ENCODE data around the gene CYP4F12. TPM values are rescaled to one million over a fixed set of nuclear protein-coding genes. Genes with fewer than 3 reads are reported as not detected.

CYP4F12 gene
- total RNA-seq, 1 experiment from 2014 or later: not detected

- no peak within 1 kb of the TSS for H3K4me3 ChIP-seq (ENCODE audit: low read length)
- DNase-seq (peak; percentile 87), ATAC-seq (peak; percentile 81)
- H3K9me2 ChIP-seq (replicated peaks; ENCODE audit: low read length): no peaks in the 10 kb centered on the region
- H3K4me1 ChIP-seq (ENCODE audit: insufficient read depth, low read length): peaks cover 11% of the 10 kb centered on the region
- CTCF ChIA-PET: interaction anchor here (0.6 kb wide), 1 partner anchor 60 kb away, joined by 3 read pairs; no protein-coding TSS in a partner anchor
- intact Hi-C loops (cut with micrococcal nuclease): no loop called here
- H3K27me3 ChIP-seq (ENCODE audit: low read length): no peaks in the 10 kb centered on the region
- H3K9ac ChIP-seq (ENCODE audit: low read length): no peak within 1 kb of the TSS
- no peaks in the 10 kb centered on the region for H3K79me2 ChIP-seq (ENCODE audit: low read length)
- no peak within 1 kb of the TSS for H2AFZ ChIP-seq (ENCODE audit: low read length)
- no peaks in the 10 kb centered on the region for H3K9me3 ChIP-seq (ENCODE audit: low read length)
- TF ChIP-seq, protein P1, sequence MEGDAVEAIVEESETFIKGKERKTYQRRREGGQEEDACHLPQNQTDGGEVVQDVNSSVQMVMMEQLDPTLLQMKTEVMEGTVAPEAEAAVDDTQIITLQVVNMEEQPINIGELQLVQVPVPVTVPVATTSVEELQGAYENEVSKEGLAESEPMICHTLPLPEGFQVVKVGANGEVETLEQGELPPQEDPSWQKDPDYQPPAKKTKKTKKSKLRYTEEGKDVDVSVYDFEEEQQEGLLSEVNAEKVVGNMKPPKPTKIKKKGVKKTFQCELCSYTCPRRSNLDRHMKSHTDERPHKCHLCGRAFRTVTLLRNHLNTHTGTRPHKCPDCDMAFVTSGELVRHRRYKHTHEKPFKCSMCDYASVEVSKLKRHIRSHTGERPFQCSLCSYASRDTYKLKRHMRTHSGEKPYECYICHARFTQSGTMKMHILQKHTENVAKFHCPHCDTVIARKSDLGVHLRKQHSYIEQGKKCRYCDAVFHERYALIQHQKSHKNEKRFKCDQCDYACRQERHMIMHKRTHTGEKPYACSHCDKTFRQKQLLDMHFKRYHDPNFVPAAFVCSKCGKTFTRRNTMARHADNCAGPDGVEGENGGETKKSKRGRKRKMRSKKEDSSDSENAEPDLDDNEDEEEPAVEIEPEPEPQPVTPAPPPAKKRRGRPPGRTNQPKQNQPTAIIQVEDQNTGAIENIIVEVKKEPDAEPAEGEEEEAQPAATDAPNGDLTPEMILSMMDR (conservative IDR thresholded peaks at IDR 0.05; ENCODE audit: low read depth, low read length): no peak
- TF ChIP-seq EZH2phosphoT487 (IDR thresholded peaks at IDR 0.05; ENCODE audit: borderline replicate concordance, low read length) (no peak), EZH2 (IDR thresholded peaks at IDR 0.05; ENCODE audit: low read length, unreplicated experiment) (no peak)
- POLR2A ChIA-PET (ENCODE audit: unreplicated experiment): no interaction called here
- no peaks in the 10 kb centered on the region for H4K20me1 ChIP-seq (ENCODE audit: low read length)
- no peaks in the 10 kb centered on the region for H3K36me3 ChIP-seq (ENCODE audit: low read depth, low read length)
- no peak within 1 kb of the TSS for H3K4me2 ChIP-seq (ENCODE audit: low read length)
- no peaks in the 10 kb centered on the region for H3F3A ChIP-seq (ENCODE audit: low read length, unreplicated experiment)
- H3K27ac ChIP-seq (ENCODE audit: low read length): no peak within 1 kb of the TSS
- no TSS peak for BruUV-seq (replicated peaks)
Measured at GRCh38 chr19:15640294-15640903, 32.5 kb upstream of the CYP4F12 start, which contains the start of gene CYP4F3. TSS of gene CYP4F3 (plus strand) at chr19:15640897. CDS start at chr19:15641416, 519 bp downstream.

DNA sequence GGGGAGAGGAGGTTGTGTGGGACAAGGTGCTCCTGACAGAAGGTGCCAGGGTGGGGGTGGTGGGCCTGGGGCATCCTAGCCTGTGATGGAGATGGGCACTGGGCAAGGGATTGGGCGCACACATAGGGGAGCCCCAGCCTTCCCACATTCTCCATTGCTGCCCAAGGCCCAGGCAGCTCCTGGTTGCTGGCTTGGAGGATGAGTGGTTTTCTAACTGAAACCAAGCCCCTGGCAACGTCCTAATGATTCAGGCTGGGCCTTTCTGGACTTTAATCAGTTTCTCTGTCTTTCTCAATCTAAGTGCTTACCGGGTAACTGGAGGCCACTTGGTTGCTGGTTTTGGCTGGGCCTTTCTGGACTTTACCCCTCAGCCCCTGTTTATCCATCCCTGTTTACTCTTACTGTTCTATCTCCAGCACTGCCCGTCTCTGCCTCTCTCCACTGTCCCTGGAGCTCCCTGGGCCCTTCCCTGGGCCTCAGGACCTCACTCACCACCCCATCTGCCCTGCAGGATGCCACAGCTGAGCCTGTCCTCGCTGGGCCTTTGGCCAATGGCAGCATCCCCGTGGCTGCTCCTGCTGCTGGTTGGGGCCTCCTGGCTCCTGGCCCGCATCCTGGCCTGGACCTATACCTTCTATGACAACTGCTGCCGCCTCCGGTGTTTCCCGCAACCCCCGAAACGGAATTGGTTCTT is 31.8 kb upstream of the CYP4F12 start:
- no peaks in the 10 kb centered on the region for H3K9me2 ChIP-seq (replicated peaks; ENCODE audit: low read length)
- no peaks in the 10 kb centered on the region for H3K36me3 ChIP-seq (ENCODE audit: low read depth, low read length)
- no peak for TF ChIP-seq EZH2 (IDR thresholded peaks at IDR 0.05; ENCODE audit: low read length, unreplicated experiment)
- H3K4me3 ChIP-seq (ENCODE audit: low read length): no peak overlapping the region
- no peak overlapping the region for H3K27ac ChIP-seq (ENCODE audit: low read length)
- H2AFZ ChIP-seq (ENCODE audit: low read length): no peak overlapping the region
- no peaks in the 10 kb centered on the region for H4K20me1 ChIP-seq (ENCODE audit: low read length)
- H3K79me2 ChIP-seq (ENCODE audit: low read length): no peaks in the 10 kb centered on the region
- BruUV-seq (replicated peaks): no TSS peak
- H3K9ac ChIP-seq (ENCODE audit: low read length): no peak overlapping the region
- no peak overlapping the region for H3K4me2 ChIP-seq (ENCODE audit: low read length)
- intact Hi-C loops (cut with micrococcal nuclease): no loop called here
- no peaks in the 10 kb centered on the region for H3F3A ChIP-seq (ENCODE audit: low read length, unreplicated experiment)
- H3K4me1 ChIP-seq (ENCODE audit: insufficient read depth, low read length): peaks cover 11% of the 10 kb centered on the region
- ATAC-seq: no peak
- no peaks in the 10 kb centered on the region for H3K27me3 ChIP-seq (ENCODE audit: low read length)
- ChIA-PET POLR2A (ENCODE audit: unreplicated experiment) (no interaction called here), CTCF (no interaction called here)
- no peaks in the 10 kb centered on the region for H3K9me3 ChIP-seq (ENCODE audit: low read length)
- DNase-seq: no peak

DNA sequence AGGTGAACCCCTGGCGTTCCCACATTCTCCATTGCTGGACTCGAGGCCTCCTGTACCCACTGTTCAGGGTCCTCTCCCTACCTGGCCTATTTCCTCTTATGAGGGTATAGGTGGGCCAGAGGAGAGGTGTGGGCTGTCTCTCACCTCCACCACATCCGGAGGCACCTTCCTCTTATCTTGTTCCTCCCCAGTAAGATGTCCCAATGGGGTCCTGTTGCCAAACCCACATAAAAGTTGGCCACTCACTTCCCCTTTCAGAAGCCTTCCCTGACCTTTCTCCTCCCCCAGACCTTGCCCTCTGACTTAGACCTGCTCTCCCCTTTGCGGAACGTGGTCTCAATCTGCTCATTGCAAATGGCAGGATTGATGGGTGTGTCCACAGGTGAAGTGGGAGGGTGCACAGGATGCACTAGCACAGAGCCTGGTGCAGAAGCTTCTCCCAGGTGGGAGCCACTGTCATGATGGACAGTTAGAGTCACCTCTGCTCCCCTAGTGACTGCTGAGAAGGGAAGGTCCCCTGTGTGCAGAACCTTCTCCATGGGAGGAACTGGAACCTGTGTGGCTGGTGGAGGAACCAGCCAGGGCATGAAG is 30.9 kb upstream of the CYP4F12 start:
- Histone ChIP-seq H3K4me3 (ENCODE audit: low read length) (no peak overlapping the region), H3K36me3 (ENCODE audit: low read depth, low read length) (no peaks in the 10 kb centered on the region), H4K20me1 (ENCODE audit: low read length) (no peaks in the 10 kb centered on the region), H3K9me2 (replicated peaks; ENCODE audit: low read length) (no peaks in the 10 kb centered on the region), H3K4me2 (ENCODE audit: low read length) (no peak overlapping the region), H3K9me3 (ENCODE audit: low read length) (no peaks in the 10 kb centered on the region), H3K79me2 (ENCODE audit: low read length) (no peaks in the 10 kb centered on the region), H2AFZ (ENCODE audit: low read length) (no peak overlapping the region), H3K27me3 (ENCODE audit: low read length) (no peaks in the 10 kb centered on the region), H3K4me1 (ENCODE audit: insufficient read depth, low read length) (peaks cover 11% of the 10 kb centered on the region), H3K9ac (ENCODE audit: low read length) (no peak overlapping the region), H3K27ac (ENCODE audit: low read length) (no peak overlapping the region), H3F3A (ENCODE audit: low read length, unreplicated experiment) (no peaks in the 10 kb centered on the region)
- no peak for ATAC-seq
- POLR2A ChIA-PET (ENCODE audit: unreplicated experiment): no interaction called here
- TF ChIP-seq EZH2phosphoT487 (IDR thresholded peaks at IDR 0.05; ENCODE audit: borderline replicate concordance, low read length) (no peak), EZH2 (IDR thresholded peaks at IDR 0.05; ENCODE audit: low read length, unreplicated experiment) (no peak)
- TF ChIP-seq, protein P1 (conservative IDR thresholded peaks at IDR 0.05; ENCODE audit: low read depth, low read length): no peak
- no peak for DNase-seq
- no TSS peak for BruUV-seq (replicated peaks)
- CTCF ChIA-PET: no interaction called here
- intact Hi-C loops (cut with micrococcal nuclease): no loop called here
